OCI-LY7 (cell line): ENCODE data around the gene ATF7. TPM values are rescaled to one million over a fixed set of nuclear protein-coding genes. Genes with fewer than 3 reads are reported as not detected.
A peak's percentile ranks its signal among the peaks of the same experiment; 100 is the strongest.

Experiments
- BruUV-seq: library from RNA; stranded (reverse); fragments of 400-500 nt; replicated peaks from 2 replicates; lab custom pipeline; 2021; lab: Mats Ljungman, UMichigan
- CTCF ChIA-PET: fragments of 300-600 bp; sonication (Branson Sonifier 250); formaldehyde crosslinking; loops from one replicate; lab custom pipeline; 2022; ENCODE audit warnings: antibody characterized with exemption; ENCODE audit not compliant: unreplicated experiment; lab: Charles Lee
- POLR2A ChIA-PET: fragments of 300-600 bp; sonication (Branson Sonifier 250); formaldehyde crosslinking; loops from one replicate; lab custom pipeline; 2022; ENCODE audit warnings: antibody characterized with exemption; lab: Charles Lee
- DNase-seq: peaks from one replicate; pipeline ENCODE4 v3.0.0-alpha.2; 2015; ENCODE audit warnings: low spot score
- H2AFZ ChIP-seq: fragments of 200-600 bp; sonication (generic), shearing (Covaris generic); 2 replicates; pipeline ENCODE4 v1.6.1; 2014; ENCODE audit warnings: mild to moderate bottlenecking, antibody characterized with exemption, low read length, moderate library complexity
- H3K27ac ChIP-seq: fragments of 200-600 bp; sonication (generic); 2 replicates; pipeline ENCODE4 v1.5.1; 2014; ENCODE audit warnings: mixed run types, low read depth, mild to moderate bottlenecking, moderate library complexity, low read length, inconsistent platforms; ENCODE audit not compliant: poor library complexity, severe bottlenecking
- H3K36me3 ChIP-seq: fragments of 200-600 bp; sonication (generic); 2 replicates; pipeline ENCODE4 v1.6.1; 2014; ENCODE audit warnings: mild to moderate bottlenecking, antibody characterized with exemption, low read length, moderate library complexity, mixed read lengths; ENCODE audit not compliant: insufficient read depth
- H3K4me1 ChIP-seq: fragments of 200-600 bp; sonication (generic); 2 replicates; pipeline ENCODE4 v1.5.1; 2014; ENCODE audit warnings: mild to moderate bottlenecking, low read length; ENCODE audit not compliant: insufficient read depth, poor library complexity, severe bottlenecking
- H3K4me2 ChIP-seq: fragments of 200-600 bp; sonication (generic); 2 replicates; pipeline ENCODE4 v1.6.1; 2014; ENCODE audit warnings: mild to moderate bottlenecking, low read length
- H3K4me3 ChIP-seq: fragments of 200-600 bp; sonication (generic); 2 replicates; pipeline ENCODE4 v1.5.1; 2014; ENCODE audit warnings: mild to moderate bottlenecking, low read depth, low read length; ENCODE audit not compliant: poor library complexity, severe bottlenecking
- H3K79me2 ChIP-seq: fragments of 200-600 bp; sonication (generic); 2 replicates; pipeline ENCODE4 v1.6.1; 2016; ENCODE audit warnings: low read depth, mild to moderate bottlenecking, low read length, moderate library complexity, mixed read lengths; ENCODE audit not compliant: insufficient read depth
- H3K9me2 ChIP-seq: fragments of 200-600 bp; sonication (generic); 2 replicates; pipeline ENCODE4 v1.6.1; 2016; ENCODE audit warnings: mild to moderate bottlenecking, low read length, mixed read lengths; ENCODE audit not compliant: insufficient read depth
- H3K9me3 ChIP-seq: fragments of 200-600 bp; sonication (generic); 2 replicates; pipeline ENCODE4 v1.6.1; 2014; ENCODE audit warnings: mild to moderate bottlenecking, mixed run types, low read length, mixed read lengths
- H4K20me1 ChIP-seq: fragments of 200-600 bp; sonication (generic); 2 replicates; pipeline ENCODE4 v1.6.1; 2014; ENCODE audit warnings: mild to moderate bottlenecking, antibody characterized with exemption, low read length, moderate library complexity, mixed read lengths; ENCODE audit not compliant: insufficient read depth
- CTCF ChIP-seq: fragments of 200-600 bp; sonication (generic); conservative IDR thresholded peaks from 2 replicates; pipeline ENCODE4 v1.5.1; 2014; ENCODE audit warnings: mild to moderate bottlenecking, antibody characterized with exemption, low read length, moderate library complexity, mixed read lengths
- EZH2phosphoT487 ChIP-seq: fragments of 200-600 bp; sonication (generic); IDR thresholded peaks from 2 replicates; pipeline ENCODE4 v1.6.1; 2018; ENCODE audit warnings: low read depth, borderline replicate concordance, mild to moderate bottlenecking, mixed run types, antibody characterized with exemption, low read length, moderate library complexity, mixed read lengths
- intact Hi-C: fragments of 100-400 bp; cut with micrococcal nuclease; formaldehyde crosslinking; loops from one replicate; pipeline ENCODE4 v1.10.0; 2022; ENCODE audit not compliant: unreplicated experiment
- total RNA-seq, 2 experiments: library from RNA; depleted of rRNA in 1 of 2; stranded (reverse); fragments of >200 nt in 1 of 2; shearing (Covaris generic) in 1 of 2; gene quantifications; 2 replicates each; pipeline ENCODE4 v1.2.3, GENCODE V29; 2014 to 2022

Gene ATF7
- total RNA-seq, 2 experiments from 2014 or later, result 6.8 to 23.2 TPM

- peaks cover 8% of the 10 kb centered on the region; the same call in 1 of the 2 replicates for H3K36me3 ChIP-seq
Observed at GRCh38 chr12:53602176-53602864, 23.9 kb downstream of the ATF7 start.

GRCh38 chr12:53601296-53601847 lies 24.8 kb downstream of the ATF7 start:
- Histone ChIP-seq H3K27ac (peak overlapping the region; percentile 43), H3K4me3 (peak overlapping the region; percentile 46), H2AFZ (peak overlapping the region; percentile 17; the same call in 1 of the 2 replicates), H3K9me2 (no peaks in the 10 kb centered on the region), H3K79me2 (peaks cover 32% of the 10 kb centered on the region; the same call in 1 of the 2 replicates), H3K4me2 (peak overlapping the region; percentile 72), H4K20me1 (no peaks in the 10 kb centered on the region), H3K9me3 (no peaks in the 10 kb centered on the region), H3K36me3 (peaks cover 8% of the 10 kb centered on the region; the same call in 1 of the 2 replicates), H3K4me1 (peaks cover 37% of the 10 kb centered on the region)
- CTCF ChIA-PET, result no interaction called here
- intact Hi-C loops, result no loop called here
- DNase-seq, result peak; percentile 50
- TF ChIP-seq CTCF (no peak), EZH2phosphoT487 (no peak)
- no TSS peak for BruUV-seq
- POLR2A ChIA-PET, result interaction anchor here (1.0 to 1.8 kb wide), 2 partner anchors 12 to 25 kb away, joined by 3 to 7 read pairs; partner anchors contain the start of gene ATF7

More at GRCh38 chr12:53602176-53602864, 23.9 kb downstream of the ATF7 start:
- no peaks in the 10 kb centered on the region for H4K20me1 ChIP-seq
- H3K9me3 ChIP-seq, result no peaks in the 10 kb centered on the region
- ChIA-PET CTCF (no interaction called here), POLR2A (interaction anchor here (0.5 to 1.8 kb wide), 5 partner anchors 11 to 282 kb away, joined by 3 to 7 read pairs (median 3); partner anchors contain the start of genes ATF7 and TARBP2)
- H3K4me3 ChIP-seq, result peak overlapping the region; percentile 46
- peaks cover 41% of the 10 kb centered on the region for H3K4me1 ChIP-seq
- peaks cover 34% of the 10 kb centered on the region; the same call in 1 of the 2 replicates for H3K79me2 ChIP-seq
- BruUV-seq, result no TSS peak
- peak overlapping the region; percentile 72 for H3K4me2 ChIP-seq
- TF ChIP-seq EZH2phosphoT487 (no peak), CTCF (no peak)
- no peaks in the 10 kb centered on the region for H3K9me2 ChIP-seq
- intact Hi-C loops, result no loop called here
- no peak for DNase-seq
- peak overlapping the region; percentile 37; the same call in 1 of the 2 replicates for H2AFZ ChIP-seq
- H3K27ac ChIP-seq, result peak overlapping the region; percentile 43
